B cell (primary cell): Measurements from ENCODE around the gene METTL24. TPM values are rescaled to one million over a fixed set of nuclear protein-coding genes. Genes with fewer than 3 reads are reported as not detected.
"Not testable (repeated sequence)": the region's sequence is repeated elsewhere in the genome, so short reads cannot be mapped to it uniquely, and the experiment has no call there.

Source experiments
- ATAC-seq: fragments of 200-7000 bp; cut with Tn5 transposase; one replicate; pipeline ENCODE4 v1.10.0; 2021; ENCODE audit warnings: low read depth, mild to moderate bottlenecking, moderate number of reproducible peaks, moderate library complexity
- CTCF ChIA-PET: fragments of 350-600 bp; sonication (Branson Sonifier 250); formaldehyde crosslinking; loops from one replicate; lab custom pipeline; 2021; ENCODE audit warnings: antibody characterized with exemption, inconsistent platforms; lab: Charles Lee
- POLR2A ChIA-PET: fragments of 350-600 bp; sonication (Branson Sonifier 250); formaldehyde crosslinking; loops from one replicate; lab custom pipeline; 2021; ENCODE audit warnings: antibody characterized with exemption; lab: Charles Lee
- DNase-seq: peaks from one replicate; pipeline ENCODE4 v3.0.0; 2013
- H2AFZ ChIP-seq: 2 replicates; pipeline ENCODE4 v1.6.1; 2012; ENCODE audit warnings: mild to moderate bottlenecking, low read depth, low read length; ENCODE audit not compliant: insufficient read depth, poor library complexity, severe bottlenecking
- H3K27ac ChIP-seq, 2 donors: 1 replicate in 1 of 2; 2 replicates in 1 of 2; pipeline ENCODE4 v1.5.1; 2012 to 2013; ENCODE audit warnings: low read length in 2 of 2, mild to moderate bottlenecking in 2 of 2, moderate library complexity in 1 of 2
- H3K27me3 ChIP-seq, 4 experiments: fragments of 200-600 bp in 1 of 4; sonication (generic) in 1 of 4; replicated peaks in 1 of 4; 1 replicate in 2 of 4; 2 replicates in 2 of 4; pipeline versions ENCODE4 v1.6.1 to v1.7.0; 2013 to 2016; ENCODE audit warnings: low read length in 3 of 4, mild to moderate bottlenecking in 2 of 4, mixed read lengths in 1 of 4, moderate library complexity in 1 of 4; ENCODE audit not compliant: insufficient read depth in 4 of 4, control insufficient read depth in 3 of 4; ENCODE audit errors: control extremely low read depth in 1 of 4
- H3K36me3 ChIP-seq, 2 experiments: replicated peaks in 1 of 2; 1 replicate in 1 of 2; 2 replicates in 1 of 2; pipeline versions ENCODE4 v1.6.1 to v1.7.1; 2013; ENCODE audit warnings: low read length in 1 of 2; ENCODE audit not compliant: insufficient read depth in 2 of 2, control insufficient read depth in 1 of 2; ENCODE audit errors: control extremely low read depth in 1 of 2, extremely low read depth in 1 of 2
- H3K4me1 ChIP-seq, 2 donors: fragments of 200-600 bp in 1 of 2; sonication (generic) in 1 of 2; 1 replicate in 1 of 2; 2 replicates in 1 of 2; pipeline versions ENCODE4 v1.5.1 to v1.6.1; 2013 to 2017; ENCODE audit warnings: low read length in 2 of 2; ENCODE audit not compliant: control insufficient read depth in 2 of 2, insufficient read depth in 2 of 2
- H3K4me2 ChIP-seq: replicated peaks from 2 replicates; pipeline ENCODE3; 2012; ENCODE audit warnings: mild to moderate bottlenecking, low read depth, low read length; ENCODE audit not compliant: poor library complexity, severe bottlenecking
- H3K4me3 ChIP-seq, 5 experiments: fragments of 200-600 bp in 1 of 5; sonication (generic) in 1 of 5; 1 replicate in 3 of 5; 2 replicates in 2 of 5; pipeline versions ENCODE4 v1.5.1 to v1.7.0; 2011 to 2016; ENCODE audit warnings: low read length in 4 of 5, mild to moderate bottlenecking in 4 of 5, low read depth in 2 of 5, control low read depth in 1 of 5, moderate library complexity in 1 of 5; ENCODE audit not compliant: insufficient read depth in 1 of 5; ENCODE audit errors: control extremely low read depth in 1 of 5, extremely low read depth in 1 of 5
- H3K79me2 ChIP-seq: fragments of 200-600 bp; sonication (generic); one replicate; pipeline ENCODE4 v1.6.0; 2016; ENCODE audit warnings: low read length; ENCODE audit not compliant: control insufficient read depth, insufficient read depth
- H3K9ac ChIP-seq: fragments of 200-600 bp; sonication (generic); 2 replicates; pipeline ENCODE4 v1.6.1; 2017; ENCODE audit warnings: mild to moderate bottlenecking, low read length, moderate library complexity
- H3K9me3 ChIP-seq, 3 donors: one replicate each; pipeline versions ENCODE4 v1.6.1 to v1.7.1; 2013; ENCODE audit warnings: low read length in 2 of 3; ENCODE audit not compliant: control insufficient read depth in 2 of 3, insufficient read depth in 1 of 3; ENCODE audit errors: control extremely low read depth in 1 of 3
- H4K20me1 ChIP-seq: 2 replicates; pipeline ENCODE4 v1.6.0; 2012; ENCODE audit warnings: mild to moderate bottlenecking, low read length; ENCODE audit not compliant: insufficient read depth, control insufficient read depth, poor library complexity, severe bottlenecking
- H3K27ac Mint-ChIP-seq: one replicate; pipeline ENCODE4 v1.8.0; 2021; ENCODE audit warnings: mixed read lengths
- H3K27me3 Mint-ChIP-seq: one replicate; pipeline ENCODE4 v1.8.0; 2021; ENCODE audit warnings: mixed read lengths
- H3K4me1 Mint-ChIP-seq: one replicate; pipeline ENCODE4 v1.8.0; 2021; ENCODE audit warnings: mixed read lengths
- H3K4me3 Mint-ChIP-seq: one replicate; pipeline ENCODE4 v1.8.0; 2021; ENCODE audit warnings: mixed read lengths
- H3K9me3 Mint-ChIP-seq: one replicate; pipeline ENCODE4 v1.8.0; 2022; ENCODE audit warnings: mixed read lengths; ENCODE audit not compliant: insufficient read depth
- EZH2 ChIP-seq: IDR thresholded peaks from 2 replicates; pipeline ENCODE4 v1.6.1; 2012; ENCODE audit warnings: borderline replicate concordance, low read depth, mild to moderate bottlenecking, moderate library complexity, low read length; ENCODE audit not compliant: insufficient read depth, poor library complexity, severe bottlenecking
- WGBS: methylation state at CpG from one replicate; pipeline ENCODE4 v1.1.5; 2013; ENCODE audit warnings: missing lambda C conversion rate; ENCODE audit not compliant: insufficient coverage; 5-methylcytosine and 5-hydroxymethylcytosine counted together
- intact Hi-C: fragments of 100-400 bp; cut with micrococcal nuclease; formaldehyde crosslinking; loops from one replicate; pipeline ENCODE4 v1.10.0; 2022
- polyA plus RNA-seq: library from polyadenylated mRNA; depleted of rRNA; stranded (reverse); fragments of >200 nt; gene quantifications from 2 replicates; pipeline ENCODE4 v1.2.3, GENCODE V29; 2012
- total RNA-seq, 2 donors: library from RNA; stranded (reverse); fragments of 120-200 nt in 1 of 2; gene quantifications; 1 replicate in 1 of 2; 2 replicates in 1 of 2; pipeline versions ENCODE4 v1.2.3 to v1.2.4, GENCODE V29; 2013 to 2022
- TF ChIP-seq, protein P1 (sequence below): fragments of 200-600 bp; IDR thresholded peaks from one replicate; pipeline ENCODE4 v1.8.0; 2022; ENCODE audit warnings: antibody characterized with exemption, mild to moderate bottlenecking

METTL24 gene
- total and polyA plus RNA-seq, 2 donors (not counting 1 experiment from before 2014, with no cell fraction given): not detected

DNA sequence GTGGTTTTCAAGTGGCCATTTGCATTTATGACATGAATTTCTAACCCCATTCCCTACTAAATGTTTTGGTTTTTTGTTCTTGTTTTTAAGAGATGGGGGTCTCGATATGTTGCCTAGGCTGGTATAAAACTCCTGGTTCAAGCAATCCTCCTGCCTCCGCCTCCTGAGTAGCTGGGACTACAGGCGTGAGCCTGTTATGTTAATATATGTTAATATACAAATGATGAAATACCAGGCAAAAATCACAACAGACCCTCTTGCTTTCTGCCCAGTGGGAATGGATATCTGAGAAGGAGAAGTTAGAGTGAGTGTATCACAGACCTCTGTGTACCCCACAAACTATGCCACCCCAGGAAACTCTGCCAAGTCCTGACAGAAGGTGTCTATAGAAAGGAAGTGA is 111.8 kb downstream of the METTL24 start:
- H3K27me3 ChIP-seq: no peaks in the 10 kb centered on the region
- intact Hi-C loops: no loop called here
- DNase-seq (no peak), ATAC-seq (no peak)
- Mint-ChIP-seq H3K4me1 (no peaks in the 10 kb centered on the region), H3K4me3 (no peak overlapping the region), H3K27me3 (no peaks in the 10 kb centered on the region), H3K9me3 (no peaks in the 10 kb centered on the region), H3K27ac (no peak overlapping the region)
- H3K36me3 ChIP-seq: no peaks in the 10 kb centered on the region
- H3K9ac ChIP-seq: no peak overlapping the region
- no peaks in the 10 kb centered on the region for H3K9me3 ChIP-seq
- H2AFZ ChIP-seq: no peak overlapping the region
- H3K4me2 ChIP-seq: no peak overlapping the region
- H3K79me2 ChIP-seq: no peaks in the 10 kb centered on the region
- WGBS: no CpG with 5 or more reads among the region's 3 CpGs
- no peaks in the 10 kb centered on the region for H4K20me1 ChIP-seq
- H3K27ac ChIP-seq: no peak overlapping the region
- no peak overlapping the region for H3K4me3 ChIP-seq
- TF ChIP-seq EZH2: no peak
- TF ChIP-seq, protein P1, sequence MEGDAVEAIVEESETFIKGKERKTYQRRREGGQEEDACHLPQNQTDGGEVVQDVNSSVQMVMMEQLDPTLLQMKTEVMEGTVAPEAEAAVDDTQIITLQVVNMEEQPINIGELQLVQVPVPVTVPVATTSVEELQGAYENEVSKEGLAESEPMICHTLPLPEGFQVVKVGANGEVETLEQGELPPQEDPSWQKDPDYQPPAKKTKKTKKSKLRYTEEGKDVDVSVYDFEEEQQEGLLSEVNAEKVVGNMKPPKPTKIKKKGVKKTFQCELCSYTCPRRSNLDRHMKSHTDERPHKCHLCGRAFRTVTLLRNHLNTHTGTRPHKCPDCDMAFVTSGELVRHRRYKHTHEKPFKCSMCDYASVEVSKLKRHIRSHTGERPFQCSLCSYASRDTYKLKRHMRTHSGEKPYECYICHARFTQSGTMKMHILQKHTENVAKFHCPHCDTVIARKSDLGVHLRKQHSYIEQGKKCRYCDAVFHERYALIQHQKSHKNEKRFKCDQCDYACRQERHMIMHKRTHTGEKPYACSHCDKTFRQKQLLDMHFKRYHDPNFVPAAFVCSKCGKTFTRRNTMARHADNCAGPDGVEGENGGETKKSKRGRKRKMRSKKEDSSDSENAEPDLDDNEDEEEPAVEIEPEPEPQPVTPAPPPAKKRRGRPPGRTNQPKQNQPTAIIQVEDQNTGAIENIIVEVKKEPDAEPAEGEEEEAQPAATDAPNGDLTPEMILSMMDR: no peak
- ChIA-PET POLR2A (no interaction called here), CTCF (no interaction called here)
- no peaks in the 10 kb centered on the region for H3K4me1 ChIP-seq

DNA sequence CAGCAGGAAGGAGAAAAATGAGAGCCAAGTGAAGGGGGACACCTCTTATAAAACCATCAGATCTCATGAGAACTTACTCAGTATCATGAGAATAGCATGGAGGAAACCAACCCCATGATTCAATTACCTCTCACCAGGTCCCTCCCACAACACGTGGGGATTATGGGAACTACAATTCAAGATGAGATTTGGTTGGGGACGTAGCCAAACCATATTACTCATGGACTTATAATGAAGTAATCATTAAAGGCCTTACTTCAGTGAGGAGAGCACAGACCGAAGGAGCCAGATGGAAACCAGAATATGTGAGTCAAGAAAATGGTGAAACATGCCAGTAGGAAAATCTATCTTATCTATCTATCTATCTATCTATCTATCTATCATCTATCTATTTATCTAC is 113.5 kb downstream of the METTL24 start:
- WGBS: no CpG with 5 or more reads among the region's 3 CpGs
- H3K9me3 Mint-ChIP-seq, H2AFZ ChIP-seq, H3K27me3 ChIP-seq, POLR2A ChIA-PET, H3K4me2 ChIP-seq, H3K9me3 ChIP-seq, CTCF ChIA-PET, intact Hi-C loops, H3K36me3 ChIP-seq, H4K20me1 ChIP-seq, ATAC-seq, H3K27ac Mint-ChIP-seq, H3K27ac ChIP-seq, H3K4me1 ChIP-seq, DNase-seq, H3K9ac ChIP-seq, H3K79me2 ChIP-seq, H3K4me1 Mint-ChIP-seq, H3K27me3 Mint-ChIP-seq, H3K4me3 ChIP-seq, H3K4me3 Mint-ChIP-seq: not testable (repeated sequence)
